ENCODE results near the gene TPST2. TPM values are rescaled to one million over a fixed set of nuclear protein-coding genes. Genes with fewer than 3 reads are reported as not detected.

The TPST2 gene
- total RNA-seq, 1 experiment from 2014 or later, result 50.1 TPM

- Mint-ChIP-seq H3K36me3 (ENCODE audit: insufficient read depth in 1 of 3, low read depth in 3 of 3) (no peaks in the 10 kb centered on the region; a peak in 1 of 7 replicates), H3K9me3 (no peaks in the 10 kb centered on the region; a peak in 1 of 5 replicates), H3K27me3 (ENCODE audit: low read depth) (peaks cover 32% of the 10 kb centered on the region), H3K27ac (peak overlapping the region in 1 of 3 experiments; percentile 57; a peak in 1 of 7 replicates), H3K4me1 (peaks cover 42 to 43% of the 10 kb centered on the region in 2 experiments), H3K4me3 (no peak overlapping the region; a peak in 1 of 5 replicates)
- Histone ChIP-seq H4K91ac (ENCODE audit: insufficient read length, low read depth, low read length) (no peak overlapping the region), H3K23ac (ENCODE audit: insufficient read length, low read depth, low read length) (no peak overlapping the region), H3K4me2 (ENCODE audit: insufficient read depth, insufficient read length, low read length) (no peak overlapping the region), H2BK120ac (ENCODE audit: low read depth, low read length, poor library complexity, severe bottlenecking) (no peak overlapping the region), H4K8ac (replicated peaks; ENCODE audit: insufficient read length, low read depth, low read length) (no peak overlapping the region), H3K18ac (ENCODE audit: insufficient read length, low read depth, low read length) (no peak overlapping the region), H2BK20ac (ENCODE audit: low read depth, low read length, poor library complexity, severe bottlenecking) (no peak overlapping the region), H3K9me3 (ENCODE audit: control insufficient read depth, low read depth, low read length) (no peaks in the 10 kb centered on the region), H3K23me2 (ENCODE audit: insufficient read length, low read depth, low read length, poor library complexity, severe bottlenecking) (no peaks in the 10 kb centered on the region), H4K20me1 (ENCODE audit: control insufficient read depth, insufficient read depth, insufficient read length) (no peaks in the 10 kb centered on the region), H3K27me3 (ENCODE audit: insufficient read depth, low read length) (peaks cover 6% of the 10 kb centered on the region; the same call in 1 of the 2 replicates), H3K79me2 (ENCODE audit: insufficient read depth, low read length) (no peaks in the 10 kb centered on the region), H3K79me1 (ENCODE audit: insufficient read depth, low read depth, low read length, poor library complexity, severe bottlenecking) (no peaks in the 10 kb centered on the region), H3K27ac (ENCODE audit: insufficient read length, low read depth, low read length) (no peak overlapping the region), H3K4ac (ENCODE audit: low read depth, low read length) (no peak overlapping the region), H3K9ac (ENCODE audit: extremely low read depth, insufficient read length, low read length) (no peak overlapping the region), H3K56ac (ENCODE audit: insufficient read length, low read depth, low read length) (no peak overlapping the region), H2BK5ac (ENCODE audit: insufficient read length, low read length) (no peak overlapping the region), H3K4me1 (ENCODE audit: insufficient read depth, low read length) (peaks cover 12% of the 10 kb centered on the region; the same call in 1 of the 2 replicates), H3K14ac (ENCODE audit: insufficient read depth, low read length) (no peak overlapping the region), H2BK15ac (ENCODE audit: low read depth, low read length) (no peak overlapping the region), H2BK12ac (ENCODE audit: insufficient read length, low read depth, low read length) (no peak overlapping the region), H4K5ac (ENCODE audit: insufficient read length, low read depth, low read length) (no peak overlapping the region), H2AK5ac (ENCODE audit: insufficient read length, low read length) (no peak overlapping the region), H2AFZ (ENCODE audit: low read length) (no peak overlapping the region), H3T11ph (ENCODE audit: low read length) (no peak overlapping the region)
- WGBS (ENCODE audit: extremely low coverage, insufficient read length, low lambda C conversion rate), result no CpG with 5 or more reads among the region's 2 CpGs
- no peak for DNase-seq
- TF ChIP-seq, protein P1, sequence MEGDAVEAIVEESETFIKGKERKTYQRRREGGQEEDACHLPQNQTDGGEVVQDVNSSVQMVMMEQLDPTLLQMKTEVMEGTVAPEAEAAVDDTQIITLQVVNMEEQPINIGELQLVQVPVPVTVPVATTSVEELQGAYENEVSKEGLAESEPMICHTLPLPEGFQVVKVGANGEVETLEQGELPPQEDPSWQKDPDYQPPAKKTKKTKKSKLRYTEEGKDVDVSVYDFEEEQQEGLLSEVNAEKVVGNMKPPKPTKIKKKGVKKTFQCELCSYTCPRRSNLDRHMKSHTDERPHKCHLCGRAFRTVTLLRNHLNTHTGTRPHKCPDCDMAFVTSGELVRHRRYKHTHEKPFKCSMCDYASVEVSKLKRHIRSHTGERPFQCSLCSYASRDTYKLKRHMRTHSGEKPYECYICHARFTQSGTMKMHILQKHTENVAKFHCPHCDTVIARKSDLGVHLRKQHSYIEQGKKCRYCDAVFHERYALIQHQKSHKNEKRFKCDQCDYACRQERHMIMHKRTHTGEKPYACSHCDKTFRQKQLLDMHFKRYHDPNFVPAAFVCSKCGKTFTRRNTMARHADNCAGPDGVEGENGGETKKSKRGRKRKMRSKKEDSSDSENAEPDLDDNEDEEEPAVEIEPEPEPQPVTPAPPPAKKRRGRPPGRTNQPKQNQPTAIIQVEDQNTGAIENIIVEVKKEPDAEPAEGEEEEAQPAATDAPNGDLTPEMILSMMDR (conservative IDR thresholded peaks at IDR 0.05), result no peak
Observed at GRCh38 chr22:26608129-26608528, 18.2 kb upstream of the TPST2 start.

Measured in H9 (cell line).